ENCODE measurements around the gene ZNF316. TPM values are rescaled to one million over a fixed set of nuclear protein-coding genes. Genes with fewer than 3 reads are reported as not detected.

The ZNF316 gene
- total RNA-seq, 4 donors from 2014 or later, result 40.6 to 63.7 (median 49.5) TPM

DNA sequence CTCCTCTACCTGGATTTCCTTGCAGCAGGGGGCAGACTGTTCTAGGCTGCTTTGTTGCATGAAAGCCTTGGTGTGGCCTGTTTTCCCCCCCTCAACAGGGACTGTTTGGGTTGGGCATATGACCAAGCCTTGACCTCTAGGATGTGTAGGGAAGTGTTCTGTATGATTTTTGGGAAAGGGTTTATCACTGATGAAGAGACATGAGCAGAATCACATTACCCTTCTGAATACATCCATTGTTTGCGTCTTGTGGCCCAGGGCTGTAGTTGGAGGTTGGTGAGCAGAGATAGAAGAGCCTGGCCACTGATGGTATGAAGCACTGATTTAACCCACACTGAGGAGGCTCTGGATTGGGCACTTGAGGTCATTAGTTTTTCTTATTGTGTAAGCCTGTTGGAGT lies 43.0 kb downstream of the ZNF316 start:
- intact Hi-C loops (cut with DNase I), result no loop called here
- no peaks in the 10 kb centered on the region for H3K4me1 ChIP-seq
- H3K27me3 ChIP-seq, result no peaks in the 10 kb centered on the region
- TF ChIP-seq, protein P1, sequence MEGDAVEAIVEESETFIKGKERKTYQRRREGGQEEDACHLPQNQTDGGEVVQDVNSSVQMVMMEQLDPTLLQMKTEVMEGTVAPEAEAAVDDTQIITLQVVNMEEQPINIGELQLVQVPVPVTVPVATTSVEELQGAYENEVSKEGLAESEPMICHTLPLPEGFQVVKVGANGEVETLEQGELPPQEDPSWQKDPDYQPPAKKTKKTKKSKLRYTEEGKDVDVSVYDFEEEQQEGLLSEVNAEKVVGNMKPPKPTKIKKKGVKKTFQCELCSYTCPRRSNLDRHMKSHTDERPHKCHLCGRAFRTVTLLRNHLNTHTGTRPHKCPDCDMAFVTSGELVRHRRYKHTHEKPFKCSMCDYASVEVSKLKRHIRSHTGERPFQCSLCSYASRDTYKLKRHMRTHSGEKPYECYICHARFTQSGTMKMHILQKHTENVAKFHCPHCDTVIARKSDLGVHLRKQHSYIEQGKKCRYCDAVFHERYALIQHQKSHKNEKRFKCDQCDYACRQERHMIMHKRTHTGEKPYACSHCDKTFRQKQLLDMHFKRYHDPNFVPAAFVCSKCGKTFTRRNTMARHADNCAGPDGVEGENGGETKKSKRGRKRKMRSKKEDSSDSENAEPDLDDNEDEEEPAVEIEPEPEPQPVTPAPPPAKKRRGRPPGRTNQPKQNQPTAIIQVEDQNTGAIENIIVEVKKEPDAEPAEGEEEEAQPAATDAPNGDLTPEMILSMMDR (IDR thresholded peaks at IDR 0.05), result no peak
- no peak for TF ChIP-seq POLR2A (IDR thresholded peaks at IDR 0.05)
- DNase-seq, result no peak
- peaks cover 9% of the 10 kb centered on the region for H3K9me3 ChIP-seq
- no peak overlapping the region for H3K27ac ChIP-seq
- no peak overlapping the region for H3K4me3 ChIP-seq (replicated peaks in 1 of 3)
- no peaks in the 10 kb centered on the region for H3K36me3 ChIP-seq
- 92 to 100% methylated on average over 1 of the region's 1 CpG for WGBS, 2 donors

DNA sequence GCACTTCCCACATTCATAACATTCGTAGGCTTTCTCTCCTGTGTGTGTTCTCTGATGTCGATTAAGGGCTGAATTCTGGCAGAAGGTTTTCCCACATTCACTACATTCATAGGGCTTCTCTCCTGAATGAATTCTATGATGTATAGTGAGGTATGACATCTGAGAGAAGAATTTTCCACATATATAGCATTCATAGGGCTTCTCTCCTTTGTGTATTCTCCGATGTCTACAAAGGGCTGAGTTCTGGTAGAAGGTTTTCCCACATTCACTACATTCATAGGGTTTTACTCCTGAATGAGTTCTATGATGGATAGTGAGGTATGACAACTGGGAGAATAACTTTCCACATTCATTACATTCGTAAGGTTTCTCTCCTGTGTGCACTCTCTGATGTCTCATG lies 54.0 kb downstream of the ZNF316 start:
- Histone ChIP-seq H3K9me3 (peaks cover 14% of the 10 kb centered on the region), H3K27ac (no peak overlapping the region), H3K4me3 (replicated peaks in 1 of 3) (no peak overlapping the region), H3K27me3 (no peaks in the 10 kb centered on the region), H3K36me3 (peaks cover 83 to 90% of the 10 kb centered on the region in 2 donors), H3K4me1 (no peaks in the 10 kb centered on the region)
- DNase-seq, result no peak
- intact Hi-C loops (cut with DNase I), result no loop called here
- 95 to 98% methylated on average over 4 of the region's 4 CpGs for WGBS, 2 donors
- no peak for TF ChIP-seq POLR2A (IDR thresholded peaks at IDR 0.05)
- TF ChIP-seq, protein P1 (IDR thresholded peaks at IDR 0.05), result no peak

DNA sequence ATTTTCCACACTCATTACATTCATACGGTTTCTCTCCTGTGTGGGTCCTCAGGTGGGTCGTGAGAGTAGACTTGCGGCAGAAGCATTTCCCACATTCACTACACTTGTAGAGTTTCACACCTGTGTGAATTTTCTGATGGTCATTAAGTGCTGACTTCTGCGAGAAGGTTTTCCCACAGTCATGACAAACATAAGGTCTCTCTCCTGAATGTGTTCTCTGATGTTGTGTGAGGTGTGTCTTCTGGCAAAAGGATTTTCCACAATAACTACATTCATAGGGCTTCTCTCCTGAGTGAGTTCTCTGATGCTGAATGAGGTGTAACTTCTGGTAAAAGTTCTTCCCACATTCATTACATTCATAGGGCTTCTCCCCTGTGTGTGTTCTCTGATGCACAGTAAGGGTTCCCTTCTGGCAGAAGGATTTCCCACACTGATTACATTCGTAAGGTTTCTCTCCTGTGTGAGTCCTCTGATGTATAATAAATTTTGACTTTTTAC lies 54.5 kb downstream of the ZNF316 start:
- no peak overlapping the region for H3K4me3 ChIP-seq (replicated peaks in 1 of 3)
- H3K36me3 ChIP-seq, result peaks cover 86 to 95% of the 10 kb centered on the region in 2 donors
- peaks cover 14% of the 10 kb centered on the region for H3K9me3 ChIP-seq
- WGBS, 2 donors, result 97% methylated on average over 5 of the region's 5 CpGs
- H3K4me1 ChIP-seq, result no peaks in the 10 kb centered on the region
- DNase-seq, result no peak
- TF ChIP-seq POLR2A (IDR thresholded peaks at IDR 0.05), result no peak
- TF ChIP-seq, protein P1 (IDR thresholded peaks at IDR 0.05), result no peak
- no peak overlapping the region for H3K27ac ChIP-seq
- no peaks in the 10 kb centered on the region for H3K27me3 ChIP-seq
- intact Hi-C loops (cut with DNase I), result no loop called here

DNA sequence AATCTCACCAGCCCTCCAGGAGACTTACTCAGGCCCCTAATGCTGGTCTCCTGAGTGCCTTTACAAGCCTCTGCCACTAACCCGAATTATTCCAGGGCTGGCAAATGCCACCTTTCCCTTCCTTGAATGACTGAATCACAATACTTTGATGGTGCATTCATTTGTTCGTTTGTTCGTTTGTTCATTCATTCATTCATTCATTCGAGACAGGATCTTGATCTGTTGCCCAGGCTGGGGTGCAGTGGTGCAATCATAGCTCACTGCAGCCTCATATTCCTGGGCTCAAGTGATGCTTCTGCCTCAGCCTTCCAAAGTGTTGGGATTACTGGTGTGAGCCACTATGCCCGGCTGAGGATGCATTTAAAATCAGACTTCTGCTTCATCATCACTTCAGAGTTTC lies 63.7 kb downstream of the ZNF316 start:
- no peak for TF ChIP-seq POLR2A (IDR thresholded peaks at IDR 0.05)
- TF ChIP-seq, protein P1 (IDR thresholded peaks at IDR 0.05), result no peak
- no peaks in the 10 kb centered on the region for H3K9me3 ChIP-seq
- no peaks in the 10 kb centered on the region for H3K27me3 ChIP-seq
- peaks cover 11 to 24% of the 10 kb centered on the region in 2 donors for H3K4me1 ChIP-seq
- H3K27ac ChIP-seq, result no peak overlapping the region
- WGBS, 2 donors, result 93 to 97% methylated on average over 5 of the region's 5 CpGs
- H3K4me3 ChIP-seq (replicated peaks in 1 of 3), result no peak overlapping the region
- no peak for DNase-seq
- intact Hi-C loops (cut with DNase I), result loop anchor here (10.0 kb wide), 2 partner anchors 46 to 116 kb away; no protein-coding TSS in a partner anchor
- peaks cover 50 to 61% of the 10 kb centered on the region in 2 donors for H3K36me3 ChIP-seq

DNA sequence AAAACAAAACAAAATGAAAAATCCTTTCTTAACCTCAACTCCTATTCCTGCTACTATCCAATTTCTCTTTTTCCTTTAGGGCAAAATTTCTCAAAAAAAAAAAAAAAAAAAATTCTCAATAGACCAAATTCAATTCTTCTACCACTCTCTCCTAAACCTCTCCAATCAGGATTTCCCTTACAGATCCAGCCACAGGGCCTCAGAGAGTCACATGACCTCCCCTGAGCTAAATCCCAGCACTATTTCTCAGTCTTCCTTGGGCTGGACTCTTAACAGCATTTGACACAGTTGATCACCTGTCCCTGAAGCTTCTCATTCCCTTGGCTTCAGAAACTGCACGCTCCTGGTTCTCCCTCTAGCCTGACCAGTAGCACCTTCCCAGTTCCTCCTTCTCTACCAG lies 64.7 kb downstream of the ZNF316 start:
- WGBS, 2 donors, result 93 to 97% methylated on average over 1 of the region's 1 CpG
- intact Hi-C loops (cut with DNase I), result loop anchor here (10.0 kb wide), 2 partner anchors 47 to 117 kb away; no protein-coding TSS in a partner anchor
- Histone ChIP-seq H3K4me3 (replicated peaks in 1 of 3) (no peak overlapping the region), H3K27me3 (no peaks in the 10 kb centered on the region), H3K9me3 (no peaks in the 10 kb centered on the region), H3K4me1 (peaks cover 12 to 24% of the 10 kb centered on the region in 2 donors), H3K27ac (no peak overlapping the region), H3K36me3 (peaks cover 39 to 51% of the 10 kb centered on the region in 2 donors)
- DNase-seq, result no peak
- TF ChIP-seq, protein P1 (IDR thresholded peaks at IDR 0.05), result no peak
- TF ChIP-seq POLR2A (IDR thresholded peaks at IDR 0.05), result no peak

Other genes starting within 250 kb of the ZNF316 start
- gene DAGLB, start 189.4 kb upstream of the ZNF316 start, total RNA-seq, result 10 to 100 TPM; 14.1 to 18.4 (median 16.2) TPM
- gene KDELR2, start 153.2 kb upstream of the ZNF316 start, total RNA-seq, result 100 to 1,000 TPM; 113 to 203 (median 147) TPM
- under 1 TPM; 0.13 to 0.67 (median 0.40) TPM for gene GRID2IP, start 85.9 kb upstream of the ZNF316 start, total RNA-seq
- gene ZDHHC4, start 59.9 kb upstream of the ZNF316 start, total RNA-seq, result 10 to 100 TPM; 68.8 to 97.3 (median 81.4) TPM
- gene INTS15, start 47.3 kb upstream of the ZNF316 start, total RNA-seq, result 10 to 100 TPM; 22.7 to 42.9 (median 31.9) TPM
- gene ZNF853, start 21.7 kb upstream of the ZNF316 start, total RNA-seq, result 10 to 100 TPM; 17.2 to 27.4 (median 22.1) TPM
- 10 to 100 TPM; 29.2 to 43.9 (median 31.4) TPM for gene ZNF12, start 69.6 kb downstream of the ZNF316 start, total RNA-seq
- gene RSPH10B2, start 116.8 kb downstream of the ZNF316 start, total RNA-seq, result 1 to 10 TPM in 1 of 4 donors, under 1 TPM in 2, not detected in 1; 0.21 to 2.6 (median 0.27) TPM
- 10 to 100 TPM; 26.1 to 54.4 (median 40.8) TPM for gene CCZ1B, start 189.0 kb downstream of the ZNF316 start, total RNA-seq

All from thyroid gland (tissue), 4 donors.